Uterus (tissue), 2 donors: ENCODE results near the gene CPED1.

Experiments
- POLR2A ChIP-seq, 2 donors: fragments of 450-650 bp; IDR thresholded peaks; one replicate each; pipeline ENCODE4 v1.6.1; 2016; ENCODE audit warnings: antibody characterized with exemption in 2 of 2, mild to moderate bottlenecking in 1 of 2, moderate library complexity in 1 of 2
- TF ChIP-seq, protein P1 (sequence below), 4 experiments: fragments of 200-600 bp in 2 of 4; fragments of 450-650 bp in 2 of 4; sonication (generic) in 2 of 4; IDR thresholded peaks; one replicate each; pipeline ENCODE4 v1.5.1; 2016 to 2019; ENCODE audit warnings: antibody characterized with exemption in 4 of 4, mild to moderate bottlenecking in 2 of 4, moderate library complexity in 1 of 4

DNA sequence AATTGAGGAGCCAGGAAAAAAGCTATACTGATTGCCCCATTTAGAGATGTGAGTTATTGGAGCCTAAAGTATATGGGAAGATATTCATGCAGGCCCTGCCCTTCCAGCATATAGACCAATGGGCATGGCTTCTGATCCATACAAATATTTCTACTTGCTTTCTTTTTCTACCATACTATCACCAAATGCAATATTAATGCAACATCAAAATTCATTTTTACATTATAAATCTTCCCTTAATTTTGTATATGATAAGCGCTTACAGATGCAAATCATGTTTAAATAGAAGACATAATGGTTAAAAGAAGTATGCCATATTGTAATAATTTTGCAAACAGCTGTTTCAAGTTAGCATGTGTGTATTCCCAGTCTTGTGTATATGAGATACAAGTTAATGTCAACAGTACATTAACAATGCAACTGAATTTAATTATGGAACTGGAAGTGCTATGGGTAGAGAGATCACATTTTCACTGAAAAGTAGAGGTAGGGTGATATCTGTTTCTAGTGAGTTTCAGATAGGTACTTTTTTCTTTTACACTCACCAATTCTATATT lies 315.7 kb downstream of the CPED1 start:
- TF ChIP-seq POLR2A (IDR thresholded peaks at IDR 0.05), result no peak
- TF ChIP-seq, protein P1, sequence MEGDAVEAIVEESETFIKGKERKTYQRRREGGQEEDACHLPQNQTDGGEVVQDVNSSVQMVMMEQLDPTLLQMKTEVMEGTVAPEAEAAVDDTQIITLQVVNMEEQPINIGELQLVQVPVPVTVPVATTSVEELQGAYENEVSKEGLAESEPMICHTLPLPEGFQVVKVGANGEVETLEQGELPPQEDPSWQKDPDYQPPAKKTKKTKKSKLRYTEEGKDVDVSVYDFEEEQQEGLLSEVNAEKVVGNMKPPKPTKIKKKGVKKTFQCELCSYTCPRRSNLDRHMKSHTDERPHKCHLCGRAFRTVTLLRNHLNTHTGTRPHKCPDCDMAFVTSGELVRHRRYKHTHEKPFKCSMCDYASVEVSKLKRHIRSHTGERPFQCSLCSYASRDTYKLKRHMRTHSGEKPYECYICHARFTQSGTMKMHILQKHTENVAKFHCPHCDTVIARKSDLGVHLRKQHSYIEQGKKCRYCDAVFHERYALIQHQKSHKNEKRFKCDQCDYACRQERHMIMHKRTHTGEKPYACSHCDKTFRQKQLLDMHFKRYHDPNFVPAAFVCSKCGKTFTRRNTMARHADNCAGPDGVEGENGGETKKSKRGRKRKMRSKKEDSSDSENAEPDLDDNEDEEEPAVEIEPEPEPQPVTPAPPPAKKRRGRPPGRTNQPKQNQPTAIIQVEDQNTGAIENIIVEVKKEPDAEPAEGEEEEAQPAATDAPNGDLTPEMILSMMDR (IDR thresholded peaks at IDR 0.05), result no peak
